ENCODE data around the gene FRYL.

DNA sequence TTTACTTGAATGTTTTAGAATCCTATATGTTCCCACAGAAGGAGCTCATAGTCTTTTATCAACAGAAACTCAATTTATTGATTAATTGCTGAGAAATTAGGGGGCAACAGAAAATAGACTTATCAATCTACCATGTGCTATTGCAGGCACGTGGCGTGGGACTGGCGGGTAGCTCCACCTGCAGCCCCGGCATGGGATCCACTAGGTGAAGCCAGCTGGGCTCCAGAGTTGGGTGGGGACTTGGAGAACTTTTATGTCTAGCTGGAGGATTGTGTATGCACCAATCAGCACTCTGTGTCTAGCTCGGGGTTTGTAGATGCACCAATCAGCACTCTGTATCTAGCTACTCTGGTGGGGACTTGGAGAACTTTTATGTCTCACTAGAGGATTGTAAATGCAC lies 47.5 kb upstream of the FRYL start:
- no peak for TF ChIP-seq POLR2A (IDR thresholded peaks at IDR 0.05; ENCODE audit: control extremely low read depth in 1 of 2, low read depth in 2 of 2, low read length in 2 of 2)
- TF ChIP-seq RBBP5 (IDR thresholded peaks at IDR 0.05; ENCODE audit: borderline replicate concordance, low read depth, low read length) = no peak
- TF ChIP-seq BRCA1 (IDR thresholded peaks at IDR 0.05; ENCODE audit: low read depth, low read length) = no peak
- TF ChIP-seq CEBPB (IDR thresholded peaks at IDR 0.05; ENCODE audit: low read depth, low read length) = no peak
- TF ChIP-seq YY1 (IDR thresholded peaks at IDR 0.05; ENCODE audit: low read depth, low read length) = no peak
- TF ChIP-seq CTCF (IDR thresholded peaks at IDR 0.05; ENCODE audit: control extremely low read depth in 1 of 3, insufficient read depth in 1 of 3, low read depth in 1 of 3, low read length in 3 of 3) = no peak
- no peak for TF ChIP-seq POLR2AphosphoS5 (IDR thresholded peaks at IDR 0.05; ENCODE audit: low read depth, low read length)
- TF ChIP-seq HDAC2 (IDR thresholded peaks at IDR 0.05; ENCODE audit: borderline replicate concordance in 1 of 2, low read depth in 2 of 2, low read length in 2 of 2) = no peak
- no peak for TF ChIP-seq SUZ12 (IDR thresholded peaks at IDR 0.05; ENCODE audit: low read length)
- TF ChIP-seq GABPA (IDR thresholded peaks at IDR 0.05; ENCODE audit: borderline replicate concordance, insufficient read depth, low read length) = no peak
- TF ChIP-seq, protein P1, sequence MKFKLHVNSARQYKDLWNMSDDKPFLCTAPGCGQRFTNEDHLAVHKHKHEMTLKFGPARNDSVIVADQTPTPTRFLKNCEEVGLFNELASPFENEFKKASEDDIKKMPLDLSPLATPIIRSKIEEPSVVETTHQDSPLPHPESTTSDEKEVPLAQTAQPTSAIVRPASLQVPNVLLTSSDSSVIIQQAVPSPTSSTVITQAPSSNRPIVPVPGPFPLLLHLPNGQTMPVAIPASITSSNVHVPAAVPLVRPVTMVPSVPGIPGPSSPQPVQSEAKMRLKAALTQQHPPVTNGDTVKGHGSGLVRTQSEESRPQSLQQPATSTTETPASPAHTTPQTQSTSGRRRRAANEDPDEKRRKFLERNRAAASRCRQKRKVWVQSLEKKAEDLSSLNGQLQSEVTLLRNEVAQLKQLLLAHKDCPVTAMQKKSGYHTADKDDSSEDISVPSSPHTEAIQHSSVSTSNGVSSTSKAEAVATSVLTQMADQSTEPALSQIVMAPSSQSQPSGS (IDR thresholded peaks at IDR 0.05; ENCODE audit: low read length) = no peak

All from H1 (cell line).